Central memory CD4-positive, alpha-beta T cell (primary cell): ENCODE measurements around the gene PPP2R5D.
A peak's percentile ranks its signal among the peaks of the same experiment; 100 is the strongest.
"Not testable (repeated sequence)": the region's sequence is repeated elsewhere in the genome, so short reads cannot be mapped to it uniquely, and the experiment has no call there.

Source experiments
- DNase-seq: peaks from one replicate; pipeline ENCODE4 v3.0.0; 2022
- total RNA-seq, 3 experiments: gene quantifications; one replicate each; lab custom pipeline; 2026; lab: John Stamatoyannopoulos, UW

The PPP2R5D gene
- total RNA-seq, result 39.7 to 73.2 (median 68.1) reads per million in 3 experiments

DNA sequence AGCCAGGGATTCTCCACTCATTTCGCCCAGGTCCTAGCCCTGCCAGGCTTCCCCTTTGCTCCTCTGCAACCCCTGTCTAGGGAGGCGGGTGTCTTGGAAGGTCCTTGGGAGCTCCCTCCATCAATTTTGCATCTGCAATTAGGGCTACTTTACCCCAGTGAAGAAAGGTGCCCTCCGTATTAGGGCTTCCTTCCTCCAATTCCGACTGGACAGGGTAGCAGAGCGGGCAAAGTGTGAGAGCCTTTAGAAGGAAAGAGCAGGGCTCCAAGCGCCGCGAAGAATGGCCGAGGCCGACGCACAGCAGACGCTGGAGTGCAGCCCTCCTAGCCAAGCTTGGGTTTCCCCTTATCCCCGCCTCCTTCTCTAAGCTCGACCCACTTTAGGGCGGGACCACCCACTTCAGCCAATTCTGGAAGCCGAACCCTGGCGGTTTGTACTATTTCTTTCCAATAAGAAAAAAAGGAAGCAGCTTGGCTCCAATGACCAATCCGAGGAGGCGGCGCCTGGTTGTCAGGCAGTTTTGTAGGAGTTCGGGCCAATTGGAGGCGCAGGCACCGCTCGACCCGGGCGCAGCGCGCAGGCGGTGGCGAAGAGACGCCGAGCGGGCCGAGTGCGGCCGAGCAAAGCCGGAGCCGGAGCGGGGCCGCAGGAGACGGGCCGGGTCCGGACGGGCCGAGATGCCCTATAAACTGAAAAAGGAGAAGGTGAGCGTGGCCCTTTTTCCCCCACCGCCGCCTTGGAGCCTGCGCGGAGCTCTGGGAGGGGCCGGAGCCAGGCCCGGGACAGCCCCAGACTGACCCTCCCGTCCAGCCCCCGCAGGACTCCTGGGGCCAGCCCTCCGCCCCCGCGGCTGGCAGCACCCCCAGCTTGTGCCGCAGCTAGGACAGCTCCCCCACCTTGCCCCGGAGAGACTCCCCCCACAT, at the start of gene PPP2R5D:
PPP2R5D (plus strand) TSS at position 570 of the 923 bp plus-strand sequence; CDS start at position 678, 108 bp downstream.
- DNase-seq, result peak; percentile 98

GRCh38 chr6:42935322-42935721, 49.0 kb upstream of the PPP2R5D start:
- no peak for DNase-seq

- DNase-seq, result no peak
Measured at GRCh38 chr6:42936398-42936797, 48.0 kb upstream of the PPP2R5D start.

DNA sequence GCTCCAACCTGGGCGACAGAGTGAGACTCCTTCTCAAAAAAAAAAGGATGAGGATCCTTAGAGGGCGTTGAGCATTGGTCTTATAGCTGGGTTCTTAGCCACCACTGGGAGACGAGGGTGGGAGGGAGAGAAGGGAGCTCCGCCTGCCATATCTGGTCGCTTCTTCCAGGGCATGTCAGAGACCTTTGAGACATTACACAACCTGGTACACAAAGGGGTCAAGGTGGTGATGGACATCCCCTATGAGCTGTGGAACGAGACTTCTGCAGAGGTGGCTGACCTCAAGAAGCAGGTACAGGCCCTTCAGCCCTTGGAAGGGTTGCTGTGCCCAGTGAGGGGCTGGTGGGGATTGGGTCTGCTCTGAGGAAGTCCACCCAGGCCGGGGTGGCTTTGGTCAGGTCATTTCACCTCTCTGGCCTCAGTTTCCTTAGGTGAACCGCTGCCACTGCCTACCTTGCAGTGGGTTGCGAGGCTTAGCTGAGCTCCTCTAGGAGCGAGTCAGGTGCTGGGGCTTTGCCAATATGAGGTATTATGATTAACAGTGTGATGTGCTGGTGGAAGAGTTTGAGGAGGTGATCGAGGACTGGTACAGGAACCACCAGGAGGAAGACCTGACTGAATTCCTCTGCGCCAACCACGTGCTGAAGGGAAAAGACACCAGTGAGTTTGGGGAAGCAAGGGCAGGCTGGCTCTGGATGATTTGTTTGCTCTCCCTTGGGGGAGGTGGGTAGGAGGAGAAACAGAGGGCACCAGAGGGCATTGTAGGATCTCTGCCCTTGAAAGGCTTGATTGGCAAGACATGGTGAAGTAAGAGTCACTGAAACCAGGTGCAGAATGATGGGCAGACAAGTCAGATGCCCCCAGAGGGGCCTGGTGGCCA, 46.6 kb upstream of the PPP2R5D start:
- no peak for DNase-seq

- DNase-seq, result no peak
Measured at GRCh38 chr6:42938428-42938796, 46.0 kb upstream of the PPP2R5D start.

GRCh38 chr6:42938987-42939809, 45.2 kb upstream of the PPP2R5D start:
- DNase-seq, result no peak

GRCh38 chr6:42939810-42940167, 44.6 kb upstream of the PPP2R5D start:
- DNase-seq, result no peak

- DNase-seq, result no peak
Measured at GRCh38 chr6:42940493-42941045, 43.8 kb upstream of the PPP2R5D start.

GRCh38 chr6:42941356-42941755, 43.0 kb upstream of the PPP2R5D start:
- DNase-seq, result not testable (repeated sequence)

GRCh38 chr6:42942444-42942843, 41.9 kb upstream of the PPP2R5D start:
- DNase-seq, result no peak

GRCh38 chr6:42947950-42948349, 36.4 kb upstream of the PPP2R5D start:
- DNase-seq, result no peak

DNA sequence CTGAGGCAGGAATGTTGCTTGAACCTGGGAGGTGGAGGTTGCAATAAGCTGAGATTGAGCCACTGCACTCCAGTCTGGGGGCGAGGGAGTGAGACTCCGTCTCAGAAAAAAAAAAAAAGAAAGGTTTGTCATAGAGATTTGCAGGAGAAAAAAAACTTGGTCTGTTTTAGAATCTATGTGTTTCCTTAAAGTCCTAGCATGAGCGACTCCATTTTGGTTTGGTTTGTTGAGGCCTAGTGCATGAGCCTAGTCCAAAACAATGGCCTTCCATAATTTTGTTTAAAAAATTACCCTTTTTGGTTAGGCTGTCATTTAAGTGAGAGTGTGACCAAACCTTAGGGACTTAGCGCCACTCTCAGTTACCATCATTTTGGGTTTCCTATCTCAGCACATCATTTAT, 32.0 kb upstream of the PPP2R5D start:
- no peak for DNase-seq

- DNase-seq, result not testable (repeated sequence)
Measured at GRCh38 chr6:42954405-42954804, 30.0 kb upstream of the PPP2R5D start.

DNA sequence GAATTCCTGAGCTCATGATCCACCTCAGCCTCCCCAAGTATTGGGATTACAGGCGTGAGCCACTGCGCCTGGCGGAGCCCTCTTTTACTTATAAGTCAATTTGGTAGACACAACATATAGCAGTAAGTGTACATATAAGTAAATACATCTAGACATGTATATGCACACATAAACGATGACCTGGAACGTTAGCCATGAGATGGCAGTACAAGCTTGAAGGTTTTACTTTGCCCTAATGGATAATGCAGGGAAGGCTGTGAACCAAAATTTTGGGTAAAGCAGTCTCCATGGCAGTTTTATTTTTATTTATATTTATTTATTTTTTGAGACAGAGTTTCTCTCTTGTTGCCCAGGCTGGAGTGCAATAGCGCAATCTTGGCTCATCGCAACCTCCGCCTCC, 26.2 kb upstream of the PPP2R5D start:
- DNase-seq, result no peak

DNA sequence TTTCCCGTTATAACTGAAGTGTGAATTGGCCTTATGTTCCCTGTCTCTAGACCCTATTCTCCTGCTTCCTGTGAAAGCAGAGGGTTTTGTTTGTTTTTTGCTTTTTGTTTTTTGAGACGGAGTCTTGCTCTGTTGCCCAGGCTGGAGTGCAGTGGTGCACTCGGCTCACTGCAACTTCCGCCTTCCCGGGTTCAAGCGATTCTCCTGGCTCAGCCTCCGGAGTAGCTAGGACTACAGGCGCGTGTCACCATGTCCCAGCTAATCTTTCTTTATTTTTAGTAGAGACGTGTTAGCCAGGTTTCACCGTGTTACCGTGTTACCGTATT, 24.5 kb upstream of the PPP2R5D start:
- no peak for DNase-seq

GRCh38 chr6:42960243-42961019, 23.9 kb upstream of the PPP2R5D start, which contains the start of gene GNMT:
GNMT (plus strand) TSS chr6:42960754; CDS start chr6:42960768, 14 bp downstream.
- DNase-seq, result peak; percentile 15

- DNase-seq, result no peak
Measured at GRCh38 chr6:42961020-42961470, 23.3 kb upstream of the PPP2R5D start.

GRCh38 chr6:42962096-42962495, 22.3 kb upstream of the PPP2R5D start:
- no peak for DNase-seq

DNA sequence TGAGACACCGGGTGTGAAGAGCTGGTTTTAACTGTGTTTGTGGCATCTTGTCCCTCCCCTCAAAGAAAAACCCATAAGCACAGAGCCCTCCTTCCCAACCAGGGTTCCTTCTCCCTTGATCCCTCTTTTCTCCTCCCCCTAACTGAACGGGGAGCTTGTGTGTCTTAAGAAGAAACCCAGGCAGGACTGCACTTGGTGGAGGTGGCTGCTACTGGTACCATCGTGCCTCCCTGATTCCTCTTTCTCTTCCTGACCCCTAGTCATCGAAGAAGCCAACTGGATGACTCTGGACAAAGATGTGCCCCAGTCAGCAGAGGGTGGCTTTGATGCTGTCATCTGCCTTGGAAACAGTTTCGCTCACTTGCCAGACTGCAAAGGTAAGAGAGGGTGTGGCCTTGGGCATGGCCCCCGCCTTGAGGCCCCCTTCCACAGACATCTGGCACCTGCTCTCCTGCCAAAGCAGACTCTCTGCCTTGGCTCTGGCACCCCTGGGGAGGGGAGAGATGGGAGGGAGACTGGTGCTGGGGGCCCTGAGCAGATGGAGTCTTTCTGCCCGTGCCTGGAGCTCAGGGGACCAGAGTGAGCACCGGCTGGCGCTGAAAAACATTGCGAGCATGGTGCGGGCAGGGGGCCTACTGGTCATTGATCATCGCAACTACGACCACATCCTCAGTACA, 21.7 kb upstream of the PPP2R5D start:
- no peak for DNase-seq

DNA sequence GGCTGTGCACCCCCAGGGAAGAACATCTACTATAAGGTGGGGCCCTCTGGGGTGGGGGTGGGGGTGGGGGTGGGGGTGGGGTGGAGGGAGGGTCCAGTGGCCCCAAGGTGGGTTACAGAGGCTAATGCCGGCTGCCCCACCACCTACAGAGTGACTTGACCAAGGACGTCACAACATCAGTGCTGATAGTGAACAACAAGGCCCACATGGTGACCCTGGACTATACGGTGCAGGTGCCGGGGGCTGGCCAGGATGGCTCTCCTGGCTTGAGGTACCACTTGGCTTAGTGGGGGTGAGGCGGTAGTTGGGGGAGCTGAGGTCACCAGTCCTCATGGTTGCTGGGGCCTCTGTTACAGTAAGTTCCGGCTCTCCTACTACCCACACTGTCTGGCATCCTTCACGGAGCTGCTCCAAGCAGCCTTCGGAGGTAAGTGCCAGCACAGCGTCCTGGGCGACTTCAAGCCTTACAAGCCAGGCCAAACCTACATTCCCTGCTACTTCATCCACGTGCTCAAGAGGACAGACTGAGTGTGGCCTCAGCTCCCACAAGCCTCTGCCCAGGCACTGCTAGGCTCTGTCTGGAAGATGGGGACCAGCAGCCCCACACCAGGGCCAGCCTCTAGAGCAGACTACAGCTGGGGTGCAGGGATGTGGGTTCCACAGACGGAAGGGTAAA, 21.1 kb upstream of the PPP2R5D start:
- no peak for DNase-seq
